Brain microvascular endothelial cell (primary cell): ENCODE measurements around the gene AP1M2.
A peak's percentile ranks its signal among the peaks of the same experiment; 100 is the strongest.

Source experiments
- DNase-seq: peaks from one replicate; pipeline ENCODE4 v3.0.0-alpha.2; 2020
- H3K27ac ChIP-seq: fragments of 250-450 bp; sonication (Bioruptor Pico); 2 replicates; pipeline ENCODE4 v1.5.1; 2020; ENCODE audit warnings: mild to moderate bottlenecking, moderate library complexity
- H3K27me3 ChIP-seq: fragments of 250-450 bp; sonication (Bioruptor Pico); replicated peaks from 2 replicates; pipeline ENCODE4 v1.5.1; 2020; ENCODE audit warnings: mild to moderate bottlenecking
- H3K36me3 ChIP-seq: fragments of 250-450 bp; sonication (Bioruptor Pico); replicated peaks from 2 replicates; pipeline ENCODE4 v1.5.1; 2020; ENCODE audit warnings: mild to moderate bottlenecking
- H3K4me3 ChIP-seq: 2 replicates; pipeline ENCODE4 v1.5.1; 2011; ENCODE audit warnings: low read depth, mild to moderate bottlenecking, control low read depth, low read length, moderate library complexity
- CTCF ChIP-seq: IDR thresholded peaks from 2 replicates; pipeline ENCODE4 v1.5.1; 2011; ENCODE audit warnings: low read depth, mild to moderate bottlenecking, moderate library complexity, low read length, control low read depth, inconsistent platforms; ENCODE audit errors: missing control alignments
- in situ Hi-C: cut with HindIII; loops from 2 replicates; pipeline ENCODE4 v1.10.0; 2017; ENCODE audit warnings: low sequenced_read_pairs, low pct_ligation_motif_present

The AP1M2 gene

GRCh38 chr19:10625762-10626138 is 38.6 kb upstream of the AP1M2 start:
- Histone ChIP-seq H3K4me3 (peak overlapping the region; percentile 53), H3K27ac (no peak overlapping the region), H3K27me3 (no peaks in the 10 kb centered on the region), H3K36me3 (peaks cover 3% of the 10 kb centered on the region)
- no peak for TF ChIP-seq CTCF
- in situ Hi-C loops, result no loop called here
- DNase-seq, result no peak

- peak; percentile 26 for DNase-seq
- Histone ChIP-seq H3K4me3 (peak within 1 kb of the TSS; percentile 53), H3K27ac (no peak within 1 kb of the TSS), H3K27me3 (no peaks in the 10 kb centered on the region), H3K36me3 (peaks cover 3% of the 10 kb centered on the region)
- in situ Hi-C loops, result no loop called here
- no peak for TF ChIP-seq CTCF
These were observed 38.1 kb upstream of the AP1M2 start, which contains the start of gene SLC44A2 for GRCh38 chr19:10625003-10625761. SLC44A2 (plus strand) TSS chr19:10625553; CDS start chr19:10625634, 81 bp downstream.

GRCh38 chr19:10624585-10624984 is 37.5 kb upstream of the AP1M2 start:
- peaks cover 3% of the 10 kb centered on the region for H3K36me3 ChIP-seq
- H3K4me3 ChIP-seq, result no peak overlapping the region
- no peak for TF ChIP-seq CTCF
- no peaks in the 10 kb centered on the region for H3K27me3 ChIP-seq
- in situ Hi-C loops, result no loop called here
- DNase-seq, result no peak
- H3K27ac ChIP-seq, result no peak overlapping the region

- DNase-seq, result no peak
- Histone ChIP-seq H3K27me3 (no peaks in the 10 kb centered on the region), H3K27ac (no peak overlapping the region), H3K4me3 (no peak overlapping the region), H3K36me3 (peaks cover 3% of the 10 kb centered on the region)
- no peak for TF ChIP-seq CTCF
- in situ Hi-C loops, result no loop called here
These were observed 34.9 kb upstream of the AP1M2 start for GRCh38 chr19:10621966-10622365.

GRCh38 chr19:10620786-10621185 is 33.7 kb upstream of the AP1M2 start:
- no peak for TF ChIP-seq CTCF
- no peak overlapping the region for H3K4me3 ChIP-seq
- DNase-seq, result no peak
- no peak overlapping the region for H3K27ac ChIP-seq
- H3K36me3 ChIP-seq, result peaks cover 3% of the 10 kb centered on the region
- in situ Hi-C loops, result no loop called here
- H3K27me3 ChIP-seq, result no peaks in the 10 kb centered on the region

GRCh38 chr19:10618846-10619245 is 31.7 kb upstream of the AP1M2 start:
- TF ChIP-seq CTCF, result no peak
- Histone ChIP-seq H3K4me3 (no peak overlapping the region), H3K27me3 (no peaks in the 10 kb centered on the region), H3K36me3 (peaks cover 3% of the 10 kb centered on the region), H3K27ac (no peak overlapping the region)
- in situ Hi-C loops, result no loop called here
- no peak for DNase-seq
